Smooth muscle cell (in vitro differentiated cells): ENCODE data around the gene CTRL. TPM values are rescaled to one million over a fixed set of nuclear protein-coding genes. Genes with fewer than 3 reads are reported as not detected.
A peak's percentile ranks its signal among the peaks of the same experiment; 100 is the strongest.

Experiments used
- DNase-seq: peaks from one replicate; lab custom pipeline; 2025; ENCODE audit not compliant: unreplicated experiment; lab: John Stamatoyannopoulos, UW
- H2AFZ ChIP-seq: fragments of 200-600 bp; sonication (generic); 2 replicates; pipeline ENCODE4 v1.6.0; 2016; ENCODE audit warnings: antibody characterized with exemption, low read depth, mild to moderate bottlenecking
- H3F3A ChIP-seq: fragments of 200-600 bp; sonication (generic); 2 replicates; pipeline ENCODE4 v1.6.0; 2017; ENCODE audit warnings: antibody characterized with exemption, low read depth
- H3K27ac ChIP-seq: fragments of 200-600 bp; sonication (generic); 2 replicates; pipeline ENCODE4 v1.5.1; 2016; ENCODE audit warnings: low read depth, mild to moderate bottlenecking
- H3K27me3 ChIP-seq: fragments of 200-600 bp; sonication (generic); 2 replicates; pipeline ENCODE4 v1.6.1; 2016; ENCODE audit warnings: low read depth, mild to moderate bottlenecking
- H3K36me3 ChIP-seq: fragments of 200-600 bp; sonication (generic); 2 replicates; pipeline ENCODE4 v1.5.1; 2016; ENCODE audit warnings: low read depth
- H3K4me1 ChIP-seq: fragments of 200-600 bp; sonication (generic); 2 replicates; pipeline ENCODE4 v1.5.1; 2016; ENCODE audit warnings: low read depth
- H3K4me2 ChIP-seq: fragments of 200-600 bp; sonication (generic); 2 replicates; pipeline ENCODE4 v1.6.0; 2016; ENCODE audit warnings: mild to moderate bottlenecking
- H3K4me3 ChIP-seq: fragments of 200-600 bp; sonication (generic); 2 replicates; pipeline ENCODE4 v1.5.1; 2016; ENCODE audit warnings: mild to moderate bottlenecking
- H3K79me2 ChIP-seq: fragments of 200-600 bp; sonication (generic); 2 replicates; pipeline ENCODE4 v1.6.0; 2016; ENCODE audit warnings: low read depth, mild to moderate bottlenecking
- H3K9ac ChIP-seq: fragments of 200-600 bp; sonication (generic); 2 replicates; pipeline ENCODE4 v1.6.0; 2016; ENCODE audit warnings: low read depth
- H3K9me3 ChIP-seq: fragments of 200-600 bp; sonication (generic); replicated peaks from 2 replicates; pipeline ENCODE4 v1.5.1; 2016; ENCODE audit warnings: low read depth
- H4K20me1 ChIP-seq: fragments of 200-600 bp; sonication (generic); 2 replicates; pipeline ENCODE4 v1.6.0; 2016; ENCODE audit warnings: low read depth
- CTCF ChIP-seq: fragments of 200-600 bp; sonication (generic); IDR thresholded peaks from 2 replicates; pipeline ENCODE4 v1.5.1; 2017; ENCODE audit warnings: borderline replicate concordance, mild to moderate bottlenecking, antibody characterized with exemption; ENCODE audit not compliant: insufficient read depth, poor library complexity, severe bottlenecking
- WGBS: methylation state at CpG from one replicate; pipeline ENCODE4 v1.1.7; 2016; ENCODE audit warnings: low lambda C conversion rate; 5-methylcytosine and 5-hydroxymethylcytosine counted together
- polyA plus RNA-seq: library from polyadenylated mRNA; unstranded; fragments of >200 nt; fragmentation: Nextera tagmentation; extraction: Ambion mirVana; gene quantifications from 2 replicates; pipeline ENCODE4 v1.2.1, GENCODE V29; 2016
- total RNA-seq: library from RNA; depleted of rRNA; stranded (reverse); fragments of >200 nt; gene quantifications from 2 replicates; pipeline ENCODE4 v1.2.3, GENCODE V29; 2014

CTRL gene
- total and polyA plus RNA-seq, 2 experiments from 2014 or later, result 0.90 to 14.8 TPM

DNA sequence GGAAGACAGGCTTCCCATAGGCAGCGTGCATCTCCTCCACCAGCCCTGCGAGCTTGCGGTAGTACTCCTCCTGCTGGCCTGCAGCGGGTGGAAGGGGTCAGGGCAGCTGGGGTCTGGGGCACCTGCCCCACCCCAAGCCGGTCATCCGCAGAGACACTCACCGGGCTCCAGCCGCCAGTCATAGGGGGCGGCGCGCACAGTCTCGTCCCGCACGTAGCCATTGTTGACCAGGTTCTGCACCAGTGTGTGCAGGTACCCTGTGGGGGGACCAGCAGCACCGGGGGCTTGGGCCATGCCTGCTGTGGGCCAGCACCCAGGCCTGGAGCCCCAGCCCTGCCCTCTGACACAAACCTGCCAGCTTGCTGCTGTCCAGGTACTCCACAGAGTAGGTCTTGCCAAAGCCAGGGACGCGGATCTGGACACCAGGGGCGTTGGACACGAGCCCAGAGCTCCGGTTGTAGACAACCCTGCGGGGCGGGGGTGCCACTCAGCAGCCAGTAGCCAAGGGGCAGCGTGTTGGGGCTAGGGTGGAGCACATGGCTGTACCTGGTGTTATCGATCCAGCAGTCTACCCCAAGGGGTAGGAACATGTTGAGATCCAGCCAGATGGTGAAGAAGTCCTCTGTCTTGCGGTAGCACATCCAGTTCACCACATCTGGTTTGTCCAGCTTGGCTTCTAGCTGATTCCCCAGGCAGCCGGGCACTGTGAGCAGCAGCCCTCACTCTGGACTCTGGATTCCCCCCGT is 11.0 kb upstream of the CTRL start:
- no peak overlapping the region for H3K4me2 ChIP-seq
- no peak overlapping the region for H3K4me3 ChIP-seq
- 95% methylated on average over 24 of the region's 27 CpGs for WGBS
- H3K79me2 ChIP-seq, result no peaks in the 10 kb centered on the region
- no peaks in the 10 kb centered on the region for H3K27me3 ChIP-seq
- peaks cover 88% of the 10 kb centered on the region for H4K20me1 ChIP-seq
- no peak for DNase-seq
- no peak overlapping the region for H2AFZ ChIP-seq
- TF ChIP-seq CTCF, result no peak
- no peak overlapping the region for H3K27ac ChIP-seq
- H3K9me3 ChIP-seq, result no peaks in the 10 kb centered on the region
- H3K36me3 ChIP-seq, result no peaks in the 10 kb centered on the region
- no peak overlapping the region for H3K9ac ChIP-seq
- H3K4me1 ChIP-seq, result no peaks in the 10 kb centered on the region
- H3F3A ChIP-seq, result peaks cover 20% of the 10 kb centered on the region

- Histone ChIP-seq H3K27me3 (no peaks in the 10 kb centered on the region), H3F3A (peaks cover 20% of the 10 kb centered on the region), H3K79me2 (no peaks in the 10 kb centered on the region), H3K4me2 (no peak overlapping the region), H3K27ac (no peak overlapping the region), H3K4me1 (peaks cover under 1% of the 10 kb centered on the region), H3K9me3 (no peaks in the 10 kb centered on the region), H2AFZ (no peak overlapping the region), H3K4me3 (no peak overlapping the region), H3K36me3 (no peaks in the 10 kb centered on the region), H3K9ac (no peak overlapping the region), H4K20me1 (peaks cover 83% of the 10 kb centered on the region)
- WGBS, result 86% methylated on average over 6 of the region's 6 CpGs
- no peak for DNase-seq
- TF ChIP-seq CTCF, result peak; percentile 46
These were observed 10.5 kb upstream of the CTRL start for GRCh38 chr16:67942200-67942509.

- H3K36me3 ChIP-seq, result no peaks in the 10 kb centered on the region
- peaks cover 20% of the 10 kb centered on the region for H3F3A ChIP-seq
- no peak overlapping the region for H3K27ac ChIP-seq
- no peak for DNase-seq
- H3K4me3 ChIP-seq, result no peak overlapping the region
- H2AFZ ChIP-seq, result no peak overlapping the region
- no peaks in the 10 kb centered on the region for H3K27me3 ChIP-seq
- no peaks in the 10 kb centered on the region for H3K9me3 ChIP-seq
- no peak for TF ChIP-seq CTCF
- H3K9ac ChIP-seq, result no peak overlapping the region
- WGBS, result 93% methylated on average over 9 of the region's 9 CpGs
- no peak overlapping the region for H3K4me2 ChIP-seq
- H4K20me1 ChIP-seq, result peaks cover 77% of the 10 kb centered on the region
- H3K79me2 ChIP-seq, result no peaks in the 10 kb centered on the region
- peaks cover 4% of the 10 kb centered on the region for H3K4me1 ChIP-seq
These were observed 10.0 kb upstream of the CTRL start for GRCh38 chr16:67941469-67942199.
